ENCODE data around the gene SIDT1. TPM values are rescaled to one million over a fixed set of nuclear protein-coding genes. Genes with fewer than 3 reads are reported as not detected.

The SIDT1 gene
- total and polyA plus RNA-seq, 2 donors (not counting 1 experiment from before 2014, with no cell fraction given), result 0.01 TPM; not detected in 1

GRCh38 chr3:113508966-113509365 is 23.4 kb upstream of the SIDT1 start:
- Histone ChIP-seq H3K79me2 (ENCODE audit: control insufficient read depth, insufficient read depth, low read length) (no peaks in the 10 kb centered on the region), H3K27ac (ENCODE audit: insufficient read depth, low read length) (no peak overlapping the region), H3K4me2 (ENCODE audit: extremely low read depth, insufficient read depth, low read length) (no peak overlapping the region), H3K9me3 (ENCODE audit: control insufficient read depth, insufficient read depth, low read depth, low read length) (no peaks in the 10 kb centered on the region), H3K4me3 (replicated peaks in 1 of 4; ENCODE audit: control extremely low read depth in 1 of 4, insufficient read depth in 1 of 4, low read depth in 3 of 4, low read length in 4 of 4) (no peak overlapping the region), H2AFZ (ENCODE audit: low read length) (no peak overlapping the region), H3K27me3 (ENCODE audit: control insufficient read depth, insufficient read depth, low read length) (no peaks in the 10 kb centered on the region), H3K4me1 (ENCODE audit: control insufficient read depth, extremely low read depth, insufficient read depth, low read length) (no peaks in the 10 kb centered on the region), H3K36me3 (ENCODE audit: control insufficient read depth, insufficient read depth, low read length) (no peaks in the 10 kb centered on the region), H3K9ac (ENCODE audit: insufficient read depth, low read length) (no peak overlapping the region), H4K20me1 (ENCODE audit: control insufficient read depth, extremely low read depth, insufficient read depth, low read length) (no peaks in the 10 kb centered on the region)
- TF ChIP-seq CTCF (conservative IDR thresholded peaks at IDR 0.05 in 1 of 2, IDR thresholded peaks at IDR 0.05 in 1 of 2; ENCODE audit: low read depth in 1 of 2, low read length in 2 of 2), result no peak
- TF ChIP-seq EZH2 (IDR thresholded peaks at IDR 0.05; ENCODE audit: low read length, missing control alignments), result no peak
- no peak for DNase-seq (ENCODE audit: low read depth in 2 of 2)

- Histone ChIP-seq H3K27me3 (ENCODE audit: control insufficient read depth, insufficient read depth, low read length) (no peaks in the 10 kb centered on the region), H3K4me3 (replicated peaks in 1 of 4; ENCODE audit: control extremely low read depth in 1 of 4, insufficient read depth in 1 of 4, low read depth in 3 of 4, low read length in 4 of 4) (peak overlapping the region; percentile 70 to 97 (median 90)), H3K4me1 (ENCODE audit: control insufficient read depth, extremely low read depth, insufficient read depth, low read length) (no peaks in the 10 kb centered on the region), H3K36me3 (ENCODE audit: control insufficient read depth, insufficient read depth, low read length) (no peaks in the 10 kb centered on the region), H3K27ac (ENCODE audit: insufficient read depth, low read length) (peak overlapping the region; percentile 88), H4K20me1 (ENCODE audit: control insufficient read depth, extremely low read depth, insufficient read depth, low read length) (no peaks in the 10 kb centered on the region), H3K4me2 (ENCODE audit: extremely low read depth, insufficient read depth, low read length) (peak overlapping the region; percentile 67), H3K79me2 (ENCODE audit: control insufficient read depth, insufficient read depth, low read length) (no peaks in the 10 kb centered on the region), H3K9me3 (ENCODE audit: control insufficient read depth, insufficient read depth, low read depth, low read length) (no peaks in the 10 kb centered on the region), H2AFZ (ENCODE audit: low read length) (peak overlapping the region; percentile 98), H3K9ac (ENCODE audit: insufficient read depth, low read length) (peak overlapping the region; percentile 78)
- TF ChIP-seq CTCF (conservative IDR thresholded peaks at IDR 0.05 in 1 of 2, IDR thresholded peaks at IDR 0.05 in 1 of 2; ENCODE audit: low read depth in 1 of 2, low read length in 2 of 2) (no peak), EZH2 (IDR thresholded peaks at IDR 0.05; ENCODE audit: low read length, missing control alignments) (no peak)
- DNase-seq (ENCODE audit: low read depth in 2 of 2), result peak in 1 of 2 donors; percentile 18
These were observed 18.0 kb upstream of the SIDT1 start for GRCh38 chr3:113514265-113514769.

GRCh38 chr3:113516115-113516505 is 16.2 kb upstream of the SIDT1 start:
- peak overlapping the region in 2 of 4 experiments; percentile 88 to 91 for H3K4me3 ChIP-seq (replicated peaks in 1 of 4; ENCODE audit: control extremely low read depth in 1 of 4, insufficient read depth in 1 of 4, low read depth in 3 of 4, low read length in 4 of 4)
- H3K9ac ChIP-seq (ENCODE audit: insufficient read depth, low read length), result no peak overlapping the region
- no peaks in the 10 kb centered on the region for H3K36me3 ChIP-seq (ENCODE audit: control insufficient read depth, insufficient read depth, low read length)
- H3K4me2 ChIP-seq (ENCODE audit: extremely low read depth, insufficient read depth, low read length), result peak overlapping the region; percentile 66
- TF ChIP-seq EZH2 (IDR thresholded peaks at IDR 0.05; ENCODE audit: low read length, missing control alignments) (no peak), CTCF (conservative IDR thresholded peaks at IDR 0.05 in 1 of 2, IDR thresholded peaks at IDR 0.05 in 1 of 2; ENCODE audit: low read depth in 1 of 2, low read length in 2 of 2) (no peak)
- no peak overlapping the region for H3K27ac ChIP-seq (ENCODE audit: insufficient read depth, low read length)
- H3K79me2 ChIP-seq (ENCODE audit: control insufficient read depth, insufficient read depth, low read length), result no peaks in the 10 kb centered on the region
- DNase-seq (ENCODE audit: low read depth in 2 of 2), result no peak
- no peaks in the 10 kb centered on the region for H4K20me1 ChIP-seq (ENCODE audit: control insufficient read depth, extremely low read depth, insufficient read depth, low read length)
- H3K4me1 ChIP-seq (ENCODE audit: control insufficient read depth, extremely low read depth, insufficient read depth, low read length), result no peaks in the 10 kb centered on the region
- no peak overlapping the region for H2AFZ ChIP-seq (ENCODE audit: low read length)
- H3K9me3 ChIP-seq (ENCODE audit: control insufficient read depth, insufficient read depth, low read depth, low read length), result no peaks in the 10 kb centered on the region
- H3K27me3 ChIP-seq (ENCODE audit: control insufficient read depth, insufficient read depth, low read length), result no peaks in the 10 kb centered on the region

Data from fibroblast of lung (primary cell).